Activated T-cell treated with anti-CD3 and anti-CD28 coated beads, Interleukin-2, amount 50 U/mL, for 72 hours (primary cell): Measurements from ENCODE around the gene ZFHX3. TPM values are rescaled to one million over a fixed set of nuclear protein-coding genes. Genes with fewer than 3 reads are reported as not detected.
"Not testable (repeated sequence)": the region's sequence is repeated elsewhere in the genome, so short reads cannot be mapped to it uniquely, and the experiment has no call there.

Experiments
- ATAC-seq, 2 donors: fragments of 150-1000 bp; cut with Tn5 transposase; replicated peaks in 1 of 2; 2 replicates each; pipeline ENCODE4 v1.10.0; 2021; ENCODE audit warnings: moderate library complexity in 2 of 2, mild to moderate bottlenecking in 1 of 2
- DNase-seq, 2 donors: peaks; one replicate each; pipeline ENCODE4 v3.0.0; 2021 to 2022; ENCODE audit warnings: mixed read lengths in 1 of 2
- H3K27ac Mint-ChIP-seq: one replicate; pipeline ENCODE4 v1.8.0; 2022; ENCODE audit warnings: mild to moderate bottlenecking, moderate library complexity, mixed read lengths
- H3K27me3 Mint-ChIP-seq: one replicate; pipeline ENCODE4 v1.8.0; 2022; ENCODE audit warnings: low read depth, mixed read lengths
- H3K36me3 Mint-ChIP-seq, 2 donors: one replicate each; pipeline ENCODE4 v1.8.0; 2022; ENCODE audit warnings: mixed read lengths in 2 of 2, mild to moderate bottlenecking in 1 of 2; ENCODE audit not compliant: insufficient read depth in 2 of 2
- H3K4me1 Mint-ChIP-seq: one replicate; pipeline ENCODE4 v1.8.0; 2022; ENCODE audit warnings: low read depth, mixed read lengths
- H3K4me3 Mint-ChIP-seq, 2 donors: one replicate each; pipeline ENCODE4 v1.8.0; 2022; ENCODE audit warnings: mild to moderate bottlenecking in 2 of 2, mixed read lengths in 2 of 2, moderate library complexity in 2 of 2
- H3K9me3 Mint-ChIP-seq, 2 donors: one replicate each; pipeline ENCODE4 v1.8.0; 2022; ENCODE audit warnings: mixed read lengths in 2 of 2
- total RNA-seq, 2 donors: library from RNA; stranded (reverse); gene quantifications; one replicate each; pipeline ENCODE4 v1.2.3, GENCODE V29; 2022

The ZFHX3 gene
- total RNA-seq, 2 donors from 2014 or later = 0.35 to 1.0 TPM

- H3K9me3 Mint-ChIP-seq = no peaks in the 10 kb centered on the region
- H3K36me3 Mint-ChIP-seq = no peaks in the 10 kb centered on the region
- H3K4me3 Mint-ChIP-seq = no peak overlapping the region
- peaks cover 11% of the 10 kb centered on the region for H3K27me3 Mint-ChIP-seq
- ATAC-seq = no peak
- DNase-seq = no peak
- H3K4me1 Mint-ChIP-seq = no peaks in the 10 kb centered on the region
- no peak overlapping the region for H3K27ac Mint-ChIP-seq
Observed at GRCh38 chr16:73012341-73012740, 35.6 kb downstream of the ZFHX3 start.

DNA sequence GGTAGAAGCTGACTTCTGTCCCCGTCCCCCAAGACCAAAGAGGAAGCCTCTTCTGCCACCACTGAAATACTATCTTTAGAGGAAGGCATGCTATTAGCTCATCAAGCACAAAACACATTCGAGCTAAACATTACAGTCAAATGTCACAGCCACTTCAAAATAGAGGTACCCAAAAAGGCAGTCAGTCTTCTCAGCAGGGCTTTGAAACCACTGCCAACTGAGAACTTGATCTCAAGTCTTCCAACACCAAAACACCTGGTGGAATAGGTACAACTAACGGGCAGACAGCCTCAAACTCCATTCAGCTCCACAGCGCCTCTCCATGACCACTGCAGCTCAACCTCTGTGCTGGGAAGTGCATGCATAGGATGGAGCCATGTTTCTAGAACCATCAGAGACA lies 36.0 kb downstream of the ZFHX3 start:
- H3K9me3 Mint-ChIP-seq = no peaks in the 10 kb centered on the region
- no peak overlapping the region for H3K4me3 Mint-ChIP-seq
- no peak overlapping the region for H3K27ac Mint-ChIP-seq
- DNase-seq (no peak), ATAC-seq (no peak)
- H3K36me3 Mint-ChIP-seq = no peaks in the 10 kb centered on the region
- no peaks in the 10 kb centered on the region for H3K4me1 Mint-ChIP-seq
- H3K27me3 Mint-ChIP-seq = peaks cover 9% of the 10 kb centered on the region

- Mint-ChIP-seq H3K4me3 (no peak overlapping the region), H3K27me3 (peaks cover 9% of the 10 kb centered on the region), H3K9me3 (no peaks in the 10 kb centered on the region), H3K27ac (no peak overlapping the region), H3K36me3 (no peaks in the 10 kb centered on the region), H3K4me1 (no peaks in the 10 kb centered on the region)
- no peak for DNase-seq
- ATAC-seq = no peak
Observed at GRCh38 chr16:73010150-73010676, 37.7 kb downstream of the ZFHX3 start.

- DNase-seq, H3K27ac Mint-ChIP-seq, H3K36me3 Mint-ChIP-seq, H3K4me1 Mint-ChIP-seq, H3K27me3 Mint-ChIP-seq, ATAC-seq, H3K9me3 Mint-ChIP-seq, H3K4me3 Mint-ChIP-seq: not testable (repeated sequence)
Observed at GRCh38 chr16:73009710-73010109, 38.2 kb downstream of the ZFHX3 start.

DNA sequence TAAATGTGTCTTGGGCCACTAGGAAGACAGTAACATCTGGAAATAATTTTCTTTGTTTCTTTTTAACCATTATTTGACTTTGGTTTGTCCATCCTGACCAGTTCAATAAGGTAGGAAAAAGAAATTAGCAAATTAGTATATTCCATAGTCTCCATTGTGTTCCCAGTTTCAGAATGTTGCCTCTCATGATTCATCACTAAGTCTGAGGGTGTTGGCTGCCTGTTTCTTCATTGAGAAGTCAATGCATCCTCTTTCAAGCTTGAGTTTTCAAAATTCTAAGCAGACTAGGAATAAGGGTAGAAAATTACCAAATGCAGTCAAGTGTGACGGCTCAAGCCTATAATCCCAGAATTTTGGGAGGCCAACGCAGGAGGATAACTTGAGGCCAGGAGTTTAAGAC lies 41.9 kb downstream of the ZFHX3 start:
- DNase-seq (no peak), ATAC-seq (no peak)
- H3K4me1 Mint-ChIP-seq = no peaks in the 10 kb centered on the region
- H3K27me3 Mint-ChIP-seq = peaks cover 9% of the 10 kb centered on the region
- peaks cover 0 to under 1% of the 10 kb centered on the region in 2 donors for H3K9me3 Mint-ChIP-seq
- H3K4me3 Mint-ChIP-seq = no peak overlapping the region
- H3K36me3 Mint-ChIP-seq = no peaks in the 10 kb centered on the region
- no peak overlapping the region for H3K27ac Mint-ChIP-seq

- Mint-ChIP-seq H3K27me3 (peaks cover 5% of the 10 kb centered on the region), H3K27ac (no peak overlapping the region), H3K9me3 (peaks cover 0 to 2% of the 10 kb centered on the region in 2 donors), H3K36me3 (no peaks in the 10 kb centered on the region), H3K4me3 (no peak overlapping the region), H3K4me1 (no peaks in the 10 kb centered on the region)
- DNase-seq = no peak
- ATAC-seq = no peak
Observed at GRCh38 chr16:73002866-73003265, 45.1 kb downstream of the ZFHX3 start.

DNA sequence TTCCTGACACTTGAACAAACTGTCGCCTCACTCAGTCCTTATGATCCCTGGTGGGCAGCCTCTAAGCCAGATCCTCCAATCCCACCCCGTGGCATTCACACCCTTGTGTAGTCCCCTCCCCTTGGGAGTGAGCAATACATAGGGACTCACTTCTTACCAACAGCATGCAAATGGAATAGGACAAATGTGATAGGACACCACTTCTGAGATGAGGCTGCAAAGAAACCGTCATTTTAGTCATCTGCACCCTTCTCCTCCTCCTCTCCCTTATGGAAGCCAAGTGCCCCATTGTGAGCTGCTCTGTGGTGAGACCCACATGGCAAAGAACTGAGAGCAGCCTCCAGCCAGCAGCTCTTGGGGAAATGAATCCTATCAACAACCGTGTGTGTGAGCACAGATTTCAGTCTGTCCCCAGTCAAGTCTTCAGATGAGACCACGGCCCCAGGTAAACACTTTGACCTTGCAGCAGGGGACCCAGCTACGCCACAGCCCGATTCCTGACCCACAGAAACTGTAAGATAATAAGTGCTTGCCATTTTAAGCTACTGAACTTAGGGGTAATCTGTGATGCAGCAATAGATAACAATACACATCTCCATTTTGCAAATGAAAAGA lies 46.9 kb downstream of the ZFHX3 start:
- Mint-ChIP-seq H3K27ac (no peak overlapping the region), H3K4me1 (no peaks in the 10 kb centered on the region), H3K36me3 (no peaks in the 10 kb centered on the region), H3K27me3 (no peaks in the 10 kb centered on the region), H3K4me3 (no peak overlapping the region), H3K9me3 (peaks cover 0 to 2% of the 10 kb centered on the region in 2 donors)
- no peak for DNase-seq
- no peak for ATAC-seq

GRCh38 chr16:73000020-73000906 lies 47.7 kb downstream of the ZFHX3 start:
- DNase-seq = no peak
- H3K36me3 Mint-ChIP-seq = no peaks in the 10 kb centered on the region
- H3K27ac Mint-ChIP-seq = no peak overlapping the region
- no peak overlapping the region for H3K4me3 Mint-ChIP-seq
- ATAC-seq = no peak
- no peaks in the 10 kb centered on the region for H3K27me3 Mint-ChIP-seq
- H3K9me3 Mint-ChIP-seq = peaks cover 0 to 2% of the 10 kb centered on the region in 2 donors
- H3K4me1 Mint-ChIP-seq = no peaks in the 10 kb centered on the region

DNA sequence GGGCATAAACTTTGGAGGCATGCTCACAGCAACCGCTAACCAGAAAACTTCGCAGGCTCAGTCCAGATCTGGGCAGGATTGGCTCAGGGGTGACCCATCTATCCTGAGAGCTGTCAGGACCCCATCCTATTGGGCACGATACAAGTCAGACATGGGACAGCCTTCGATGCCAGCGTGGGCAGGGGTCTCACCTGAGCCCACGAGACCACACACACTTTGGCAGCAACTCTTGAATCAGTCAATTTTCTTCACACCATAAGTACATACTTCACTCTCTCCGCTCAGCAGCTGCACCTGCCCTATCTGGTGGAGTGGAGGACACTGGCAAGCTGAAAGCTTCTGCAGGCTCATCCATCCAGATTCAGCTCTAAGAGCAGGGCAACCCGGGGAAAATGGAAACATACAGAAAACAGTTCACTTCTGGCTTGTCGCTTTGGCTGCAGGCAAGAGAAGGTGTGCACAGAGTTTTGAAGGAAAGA lies 48.3 kb downstream of the ZFHX3 start:
- DNase-seq = no peak
- no peak for ATAC-seq
- no peaks in the 10 kb centered on the region for H3K27me3 Mint-ChIP-seq
- H3K36me3 Mint-ChIP-seq = no peaks in the 10 kb centered on the region
- peaks cover 0 to 2% of the 10 kb centered on the region in 2 donors for H3K9me3 Mint-ChIP-seq
- H3K4me1 Mint-ChIP-seq = no peaks in the 10 kb centered on the region
- no peak overlapping the region for H3K27ac Mint-ChIP-seq
- H3K4me3 Mint-ChIP-seq = no peak overlapping the region

DNA sequence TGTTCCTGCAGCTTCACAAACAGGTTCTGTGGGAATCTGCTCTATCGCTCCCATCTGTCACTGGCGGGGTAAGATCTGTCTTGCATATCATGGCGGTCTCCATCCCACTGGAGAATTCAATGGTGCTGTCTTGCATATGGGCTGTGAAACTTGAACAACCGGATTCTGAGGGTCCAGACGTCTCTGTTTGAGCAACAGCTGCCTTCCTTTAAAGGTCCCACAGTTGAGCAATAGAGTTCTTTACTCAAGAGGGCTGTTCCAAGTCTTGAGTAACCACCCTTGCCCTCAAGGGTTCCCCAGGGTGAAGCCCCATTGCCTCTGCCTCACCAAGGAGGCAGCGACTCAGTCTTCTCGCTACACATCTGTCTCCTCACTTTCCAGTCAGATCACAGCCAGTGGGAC lies 50.8 kb downstream of the ZFHX3 start:
- Mint-ChIP-seq H3K9me3 (peaks cover 0 to 2% of the 10 kb centered on the region in 2 donors), H3K27me3 (no peaks in the 10 kb centered on the region), H3K4me3 (no peak overlapping the region), H3K4me1 (no peaks in the 10 kb centered on the region), H3K27ac (no peak overlapping the region), H3K36me3 (no peaks in the 10 kb centered on the region)
- DNase-seq (no peak), ATAC-seq (no peak)

- DNase-seq (no peak), ATAC-seq (no peak)
- Mint-ChIP-seq H3K36me3 (no peaks in the 10 kb centered on the region), H3K27me3 (no peaks in the 10 kb centered on the region), H3K4me1 (no peaks in the 10 kb centered on the region), H3K4me3 (no peak overlapping the region), H3K9me3 (peaks cover 0 to 2% of the 10 kb centered on the region in 2 donors), H3K27ac (no peak overlapping the region)
Observed at GRCh38 chr16:72996291-72997062, 51.5 kb downstream of the ZFHX3 start.

- H3K4me3 Mint-ChIP-seq, DNase-seq, H3K27me3 Mint-ChIP-seq, H3K36me3 Mint-ChIP-seq, ATAC-seq, H3K27ac Mint-ChIP-seq, H3K4me1 Mint-ChIP-seq, H3K9me3 Mint-ChIP-seq: not testable (repeated sequence)
Observed at GRCh38 chr16:72995882-72996270, 52.1 kb downstream of the ZFHX3 start.
